ENCODE measurements around the gene BRD1. TPM values are rescaled to one million over a fixed set of nuclear protein-coding genes. Genes with fewer than 3 reads are reported as not detected.

BRD1 gene
- polyA plus RNA-seq, 1 donor from 2014 or later, result 79.3 TPM

DNA sequence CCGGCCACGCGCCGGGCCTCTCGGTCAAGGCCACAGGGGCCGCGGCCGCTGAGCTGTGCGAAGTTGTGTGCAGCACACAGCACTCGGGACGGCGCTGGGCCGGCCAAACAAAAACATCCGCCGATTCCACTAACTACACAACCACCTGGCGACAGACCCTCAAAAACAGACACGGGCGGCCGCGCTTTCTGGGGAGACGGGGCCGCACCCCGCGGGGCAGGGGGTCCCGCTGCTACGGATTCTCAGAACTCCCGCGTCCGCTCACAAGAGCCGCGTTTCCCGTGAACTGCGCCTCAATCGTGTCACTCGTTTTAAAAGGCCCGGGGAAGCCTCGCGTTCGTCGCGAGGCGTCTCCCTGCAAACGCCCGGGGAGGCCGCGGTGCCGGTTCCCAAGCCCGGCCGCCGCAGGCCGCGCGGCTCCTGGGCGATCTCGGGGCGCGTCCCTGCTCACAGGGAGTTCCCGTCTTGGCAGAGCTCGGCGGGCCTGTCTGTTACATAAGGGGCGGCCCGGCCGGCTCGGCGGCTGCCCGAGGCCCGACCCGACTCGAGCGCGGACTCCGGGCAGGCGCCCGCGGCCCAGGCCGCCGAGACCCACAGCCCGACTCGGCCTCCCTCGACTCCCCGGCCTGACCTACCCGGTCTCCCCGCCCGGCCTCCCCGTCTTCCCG is 936 bp downstream of the BRD1 start:
- Histone ChIP-seq H2AFZ (ENCODE audit: low read depth, low read length) (no peak overlapping the region), H3K27me3 (ENCODE audit: insufficient read depth, low read depth, low read length) (no peaks in the 10 kb centered on the region), H3K36me3 (ENCODE audit: insufficient read depth, low read length) (peaks cover 12% of the 10 kb centered on the region), H3K9ac (ENCODE audit: low read length) (peak overlapping the region; percentile 88), H4K20me1 (ENCODE audit: insufficient read depth) (peaks cover 31% of the 10 kb centered on the region), H3K4me3 (ENCODE audit: low read length) (peak overlapping the region; percentile 88), H3K9me2 (ENCODE audit: insufficient read depth, low read length) (no peaks in the 10 kb centered on the region), H3K79me2 (replicated peaks; ENCODE audit: insufficient read depth, low read length) (peaks cover 55% of the 10 kb centered on the region), H3F3A (ENCODE audit: insufficient read depth, low read length, poor library complexity, severe bottlenecking) (no peaks in the 10 kb centered on the region), H3K4me2 (ENCODE audit: low read length) (peak overlapping the region; percentile 96), H3K9me3 (ENCODE audit: low read length) (peaks cover 4% of the 10 kb centered on the region), H3K27ac (ENCODE audit: low read length) (peak overlapping the region; percentile 68)
- TF ChIP-seq POLR2AphosphoS5 (IDR thresholded peaks at IDR 0.05) (no peak), TAF1 (IDR thresholded peaks at IDR 0.05; ENCODE audit: low read depth) (no peak), RAD21 (conservative IDR thresholded peaks at IDR 0.05) (no peak), REST (IDR thresholded peaks at IDR 0.05; ENCODE audit: borderline replicate concordance) (peak; percentile 38), MXI1 (conservative IDR thresholded peaks at IDR 0.05; ENCODE audit: poor library complexity, severe bottlenecking) (peak; percentile 62), EZH2 (IDR thresholded peaks at IDR 0.05; ENCODE audit: borderline replicate concordance, insufficient read depth, low read length, poor library complexity, severe bottlenecking) (no peak), SMC3 (conservative IDR thresholded peaks at IDR 0.05; ENCODE audit: poor library complexity) (no peak), EP300 (conservative IDR thresholded peaks at IDR 0.05; ENCODE audit: poor library complexity, severe bottlenecking) (no peak)
- TF ChIP-seq, protein P1, sequence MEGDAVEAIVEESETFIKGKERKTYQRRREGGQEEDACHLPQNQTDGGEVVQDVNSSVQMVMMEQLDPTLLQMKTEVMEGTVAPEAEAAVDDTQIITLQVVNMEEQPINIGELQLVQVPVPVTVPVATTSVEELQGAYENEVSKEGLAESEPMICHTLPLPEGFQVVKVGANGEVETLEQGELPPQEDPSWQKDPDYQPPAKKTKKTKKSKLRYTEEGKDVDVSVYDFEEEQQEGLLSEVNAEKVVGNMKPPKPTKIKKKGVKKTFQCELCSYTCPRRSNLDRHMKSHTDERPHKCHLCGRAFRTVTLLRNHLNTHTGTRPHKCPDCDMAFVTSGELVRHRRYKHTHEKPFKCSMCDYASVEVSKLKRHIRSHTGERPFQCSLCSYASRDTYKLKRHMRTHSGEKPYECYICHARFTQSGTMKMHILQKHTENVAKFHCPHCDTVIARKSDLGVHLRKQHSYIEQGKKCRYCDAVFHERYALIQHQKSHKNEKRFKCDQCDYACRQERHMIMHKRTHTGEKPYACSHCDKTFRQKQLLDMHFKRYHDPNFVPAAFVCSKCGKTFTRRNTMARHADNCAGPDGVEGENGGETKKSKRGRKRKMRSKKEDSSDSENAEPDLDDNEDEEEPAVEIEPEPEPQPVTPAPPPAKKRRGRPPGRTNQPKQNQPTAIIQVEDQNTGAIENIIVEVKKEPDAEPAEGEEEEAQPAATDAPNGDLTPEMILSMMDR (IDR thresholded peaks at IDR 0.05; ENCODE audit: poor library complexity, severe bottlenecking), result no peak

- Histone ChIP-seq H4K20me1 (ENCODE audit: insufficient read depth) (peaks cover 38% of the 10 kb centered on the region), H3K4me2 (ENCODE audit: low read length) (peak overlapping the region; percentile 96), H3K4me3 (ENCODE audit: low read length) (peak overlapping the region; percentile 88), H3K27ac (ENCODE audit: low read length) (peak overlapping the region; percentile 68), H3F3A (ENCODE audit: insufficient read depth, low read length, poor library complexity, severe bottlenecking) (no peaks in the 10 kb centered on the region), H3K9ac (ENCODE audit: low read length) (peak overlapping the region; percentile 88), H3K36me3 (ENCODE audit: insufficient read depth, low read length) (peaks cover 12% of the 10 kb centered on the region), H3K9me3 (ENCODE audit: low read length) (peaks cover under 1% of the 10 kb centered on the region), H3K9me2 (ENCODE audit: insufficient read depth, low read length) (no peaks in the 10 kb centered on the region), H2AFZ (ENCODE audit: low read depth, low read length) (no peak overlapping the region), H3K27me3 (ENCODE audit: insufficient read depth, low read depth, low read length) (no peaks in the 10 kb centered on the region), H3K79me2 (replicated peaks; ENCODE audit: insufficient read depth, low read length) (peaks cover 61% of the 10 kb centered on the region)
- no peak for TF ChIP-seq EP300 (conservative IDR thresholded peaks at IDR 0.05; ENCODE audit: poor library complexity, severe bottlenecking)
- TF ChIP-seq REST (IDR thresholded peaks at IDR 0.05; ENCODE audit: borderline replicate concordance), result no peak
- TF ChIP-seq SMC3 (conservative IDR thresholded peaks at IDR 0.05; ENCODE audit: poor library complexity), result no peak
- TF ChIP-seq POLR2AphosphoS5 (IDR thresholded peaks at IDR 0.05), result no peak
- TF ChIP-seq TAF1 (IDR thresholded peaks at IDR 0.05; ENCODE audit: low read depth), result no peak
- no peak for TF ChIP-seq EZH2 (IDR thresholded peaks at IDR 0.05; ENCODE audit: borderline replicate concordance, insufficient read depth, low read length, poor library complexity, severe bottlenecking)
- TF ChIP-seq MXI1 (conservative IDR thresholded peaks at IDR 0.05; ENCODE audit: poor library complexity, severe bottlenecking), result no peak
- TF ChIP-seq RAD21 (conservative IDR thresholded peaks at IDR 0.05), result no peak
- TF ChIP-seq, protein P1 (IDR thresholded peaks at IDR 0.05; ENCODE audit: poor library complexity, severe bottlenecking), result no peak
Observed at GRCh38 chr22:49825944-49826602, 1.6 kb downstream of the BRD1 start.

All from neural cell (in vitro differentiated cells).